GM18868 (cell line): ENCODE measurements around the gene ELF4.

ENCODE experiments used
- ATAC-seq: cut with Tn5 transposase; IDR thresholded peaks from one replicate; pipeline ENCODE4 v1.9.1; 2021; ENCODE audit warnings: mild to moderate bottlenecking, moderate library complexity; ENCODE audit not compliant: unreplicated experiment

Gene ELF4

GRCh38 chrX:130110379-130111219 is at the start of gene ELF4:
Gene ELF4, minus strand, starts transcription at chrX:130110497. Its CDS starts 29,167 bp downstream, at chrX:130081330.
- ATAC-seq, result peak; percentile 45

GRCh38 chrX:130159776-130160175 is 49.5 kb upstream of the ELF4 start:
- ATAC-seq, result no peak

GRCh38 chrX:130158311-130158710 is 48.0 kb upstream of the ELF4 start:
- ATAC-seq, result no peak

GRCh38 chrX:130155564-130155963 is 45.3 kb upstream of the ELF4 start:
- no peak for ATAC-seq

GRCh38 chrX:130147631-130148030 is 37.3 kb upstream of the ELF4 start:
- no peak for ATAC-seq

GRCh38 chrX:130145123-130145522 is 34.8 kb upstream of the ELF4 start:
- ATAC-seq, result no peak

GRCh38 chrX:130144509-130144908 is 34.2 kb upstream of the ELF4 start:
- no peak for ATAC-seq

- no peak for ATAC-seq
These were observed 29.3 kb upstream of the ELF4 start for GRCh38 chrX:130139474-130140201.

- ATAC-seq, result no peak
These were observed 26.7 kb upstream of the ELF4 start for GRCh38 chrX:130136961-130137360.

GRCh38 chrX:130136496-130136895 is 26.2 kb upstream of the ELF4 start:
- no peak for ATAC-seq

GRCh38 chrX:130130990-130131389 is 20.7 kb upstream of the ELF4 start:
- ATAC-seq, result no peak

GRCh38 chrX:130125091-130125874 is 15.0 kb upstream of the ELF4 start:
- ATAC-seq, result no peak

GRCh38 chrX:130124577-130124976 is 14.3 kb upstream of the ELF4 start:
- no peak for ATAC-seq

GRCh38 chrX:130121505-130121800 is 11.2 kb upstream of the ELF4 start:
- ATAC-seq, result no peak

- ATAC-seq, result peak; percentile 76
These were observed 10.6 kb upstream of the ELF4 start for GRCh38 chrX:130120746-130121504.

- ATAC-seq, result peak; percentile 34
These were observed 10.0 kb upstream of the ELF4 start for GRCh38 chrX:130120321-130120731.

GRCh38 chrX:130119312-130119898 is 9.1 kb upstream of the ELF4 start:
- no peak for ATAC-seq

GRCh38 chrX:130118441-130119311 is 8.4 kb upstream of the ELF4 start:
- ATAC-seq, result peak; percentile 31

GRCh38 chrX:130117166-130117565 is 6.9 kb upstream of the ELF4 start:
- ATAC-seq, result no peak
